ENCODE measurements around the gene MYH8. TPM values are rescaled to one million over a fixed set of nuclear protein-coding genes. Genes with fewer than 3 reads are reported as not detected.

MYH8 gene
- total RNA-seq, 1 experiment from 2014 or later = not detected

DNA sequence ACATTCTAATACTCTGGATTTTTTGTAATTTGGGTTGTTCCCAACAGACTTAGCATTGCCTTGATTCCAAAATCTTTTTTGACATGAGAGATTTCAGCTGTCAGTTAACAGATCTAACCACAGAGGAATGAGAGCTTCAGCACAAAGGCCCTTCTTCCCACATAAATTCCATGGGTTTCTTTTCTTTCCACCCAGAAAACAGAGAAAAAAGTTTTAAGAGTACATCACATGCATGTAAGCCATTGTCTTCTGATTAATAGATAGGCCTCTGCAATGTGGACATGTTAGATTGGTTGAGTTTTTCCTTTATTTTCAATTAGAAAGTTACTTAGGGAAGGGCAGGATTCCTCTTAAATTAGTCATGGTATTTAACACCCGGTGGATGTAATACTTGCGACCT lies 939 bp downstream of the MYH8 start:
- peaks cover 5% of the 10 kb centered on the region for H3K9me3 Mint-ChIP-seq (ENCODE audit: low read depth, unreplicated experiment)
- DNase-seq = no peak
- H3K27me3 Mint-ChIP-seq (ENCODE audit: unreplicated experiment) = no peaks in the 10 kb centered on the region
- BruUV-seq (replicated peaks) = no TSS peak
- TF ChIP-seq, protein P1, sequence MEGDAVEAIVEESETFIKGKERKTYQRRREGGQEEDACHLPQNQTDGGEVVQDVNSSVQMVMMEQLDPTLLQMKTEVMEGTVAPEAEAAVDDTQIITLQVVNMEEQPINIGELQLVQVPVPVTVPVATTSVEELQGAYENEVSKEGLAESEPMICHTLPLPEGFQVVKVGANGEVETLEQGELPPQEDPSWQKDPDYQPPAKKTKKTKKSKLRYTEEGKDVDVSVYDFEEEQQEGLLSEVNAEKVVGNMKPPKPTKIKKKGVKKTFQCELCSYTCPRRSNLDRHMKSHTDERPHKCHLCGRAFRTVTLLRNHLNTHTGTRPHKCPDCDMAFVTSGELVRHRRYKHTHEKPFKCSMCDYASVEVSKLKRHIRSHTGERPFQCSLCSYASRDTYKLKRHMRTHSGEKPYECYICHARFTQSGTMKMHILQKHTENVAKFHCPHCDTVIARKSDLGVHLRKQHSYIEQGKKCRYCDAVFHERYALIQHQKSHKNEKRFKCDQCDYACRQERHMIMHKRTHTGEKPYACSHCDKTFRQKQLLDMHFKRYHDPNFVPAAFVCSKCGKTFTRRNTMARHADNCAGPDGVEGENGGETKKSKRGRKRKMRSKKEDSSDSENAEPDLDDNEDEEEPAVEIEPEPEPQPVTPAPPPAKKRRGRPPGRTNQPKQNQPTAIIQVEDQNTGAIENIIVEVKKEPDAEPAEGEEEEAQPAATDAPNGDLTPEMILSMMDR (IDR thresholded peaks at IDR 0.05; ENCODE audit: unreplicated experiment) = no peak
- CTCF ChIA-PET = no interaction called here
- no peaks in the 10 kb centered on the region for H3K4me1 Mint-ChIP-seq (ENCODE audit: low read depth, unreplicated experiment)
- H3K27ac Mint-ChIP-seq (ENCODE audit: unreplicated experiment) = no peak overlapping the region
- no peak overlapping the region for H3K4me3 Mint-ChIP-seq (ENCODE audit: low read depth, unreplicated experiment)
- H3K36me3 Mint-ChIP-seq (ENCODE audit: insufficient read depth, unreplicated experiment) = no peaks in the 10 kb centered on the region
- intact Hi-C loops (cut with micrococcal nuclease; ENCODE audit: unreplicated experiment) = no loop called here

DNA sequence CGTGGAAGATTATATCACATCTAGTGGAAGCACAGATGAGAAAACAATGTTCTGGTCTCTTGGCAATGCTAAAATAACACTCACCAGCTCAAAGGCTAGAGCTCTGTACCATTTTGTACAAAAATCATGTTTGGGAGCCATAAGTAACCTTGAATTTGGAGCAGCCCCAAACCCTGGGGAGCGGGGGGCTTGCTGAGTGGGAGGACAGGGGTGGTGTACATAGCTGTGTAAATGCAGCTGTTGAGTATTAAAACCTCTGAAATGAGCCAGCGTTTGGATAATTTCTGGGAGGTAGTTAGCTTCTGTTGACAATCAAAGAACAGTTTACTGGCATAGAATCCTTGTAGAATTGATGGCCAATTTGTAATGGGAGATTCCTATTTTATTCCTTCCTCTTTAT lies 4.3 kb downstream of the MYH8 start:
- Mint-ChIP-seq H3K27ac (ENCODE audit: unreplicated experiment) (no peak overlapping the region), H3K4me3 (ENCODE audit: low read depth, unreplicated experiment) (no peak overlapping the region), H3K4me1 (ENCODE audit: low read depth, unreplicated experiment) (no peaks in the 10 kb centered on the region), H3K9me3 (ENCODE audit: low read depth, unreplicated experiment) (peaks cover 13% of the 10 kb centered on the region), H3K27me3 (ENCODE audit: unreplicated experiment) (no peaks in the 10 kb centered on the region), H3K36me3 (ENCODE audit: insufficient read depth, unreplicated experiment) (no peaks in the 10 kb centered on the region)
- CTCF ChIA-PET = no interaction called here
- intact Hi-C loops (cut with micrococcal nuclease; ENCODE audit: unreplicated experiment) = no loop called here
- DNase-seq = no peak
- TF ChIP-seq, protein P1 (IDR thresholded peaks at IDR 0.05; ENCODE audit: unreplicated experiment) = no peak
- no TSS peak for BruUV-seq (replicated peaks)

DNA sequence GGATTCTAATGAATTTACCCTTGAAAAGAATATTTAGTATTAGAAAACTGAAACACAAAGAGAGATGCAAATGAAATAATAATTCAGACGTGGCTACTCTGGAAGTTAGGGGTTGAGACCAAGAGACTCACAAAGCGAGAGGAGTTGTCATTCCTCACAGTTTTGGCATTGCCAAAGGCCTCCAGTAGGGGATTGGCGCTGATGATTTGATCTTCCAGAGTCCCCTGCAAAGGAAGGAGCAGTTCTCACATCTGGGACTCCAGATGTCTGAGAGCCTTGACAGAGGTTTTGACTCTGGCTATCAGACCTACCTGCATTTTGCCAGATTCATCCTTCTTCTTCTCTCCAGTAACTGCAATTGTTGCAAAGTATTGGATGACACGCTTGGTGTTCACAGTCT lies 6.6 kb downstream of the MYH8 start:
- no TSS peak for BruUV-seq (replicated peaks)
- TF ChIP-seq, protein P1 (IDR thresholded peaks at IDR 0.05; ENCODE audit: unreplicated experiment) = no peak
- no peak overlapping the region for H3K4me3 Mint-ChIP-seq (ENCODE audit: low read depth, unreplicated experiment)
- intact Hi-C loops (cut with micrococcal nuclease; ENCODE audit: unreplicated experiment) = no loop called here
- no peaks in the 10 kb centered on the region for H3K27me3 Mint-ChIP-seq (ENCODE audit: unreplicated experiment)
- CTCF ChIA-PET = no interaction called here
- peaks cover 13% of the 10 kb centered on the region for H3K9me3 Mint-ChIP-seq (ENCODE audit: low read depth, unreplicated experiment)
- no peaks in the 10 kb centered on the region for H3K36me3 Mint-ChIP-seq (ENCODE audit: insufficient read depth, unreplicated experiment)
- no peak for DNase-seq
- H3K4me1 Mint-ChIP-seq (ENCODE audit: low read depth, unreplicated experiment) = no peaks in the 10 kb centered on the region
- H3K27ac Mint-ChIP-seq (ENCODE audit: unreplicated experiment) = no peak overlapping the region

DNA sequence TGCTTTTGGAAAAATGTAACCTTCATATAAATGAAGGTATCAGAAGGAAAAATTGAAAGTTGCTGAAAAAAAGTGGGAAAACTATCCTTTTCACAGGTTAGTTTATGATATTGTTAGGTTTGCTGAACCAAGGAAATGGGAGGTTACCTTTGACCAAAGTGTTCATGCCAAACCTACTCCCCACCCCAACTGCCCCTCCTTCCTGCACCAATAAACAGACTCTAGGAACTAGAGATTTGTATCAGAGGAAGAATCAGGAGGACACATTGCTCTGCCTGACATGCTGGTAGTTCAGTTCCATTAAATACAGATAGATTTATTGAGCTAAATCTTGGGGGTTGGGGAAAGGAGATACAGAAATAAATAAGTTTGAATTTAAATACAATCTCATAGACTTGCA lies 18.2 kb downstream of the MYH8 start:
- TF ChIP-seq, protein P1 (IDR thresholded peaks at IDR 0.05; ENCODE audit: unreplicated experiment) = no peak
- no peak overlapping the region for H3K4me3 Mint-ChIP-seq (ENCODE audit: low read depth, unreplicated experiment)
- intact Hi-C loops (cut with micrococcal nuclease; ENCODE audit: unreplicated experiment) = no loop called here
- CTCF ChIA-PET = no interaction called here
- no peak for DNase-seq
- no peaks in the 10 kb centered on the region for H3K4me1 Mint-ChIP-seq (ENCODE audit: low read depth, unreplicated experiment)
- H3K36me3 Mint-ChIP-seq (ENCODE audit: insufficient read depth, unreplicated experiment) = no peaks in the 10 kb centered on the region
- H3K27me3 Mint-ChIP-seq (ENCODE audit: unreplicated experiment) = no peaks in the 10 kb centered on the region
- no peak overlapping the region for H3K27ac Mint-ChIP-seq (ENCODE audit: unreplicated experiment)
- peaks cover 13% of the 10 kb centered on the region for H3K9me3 Mint-ChIP-seq (ENCODE audit: low read depth, unreplicated experiment)
- no TSS peak for BruUV-seq (replicated peaks)

DNA sequence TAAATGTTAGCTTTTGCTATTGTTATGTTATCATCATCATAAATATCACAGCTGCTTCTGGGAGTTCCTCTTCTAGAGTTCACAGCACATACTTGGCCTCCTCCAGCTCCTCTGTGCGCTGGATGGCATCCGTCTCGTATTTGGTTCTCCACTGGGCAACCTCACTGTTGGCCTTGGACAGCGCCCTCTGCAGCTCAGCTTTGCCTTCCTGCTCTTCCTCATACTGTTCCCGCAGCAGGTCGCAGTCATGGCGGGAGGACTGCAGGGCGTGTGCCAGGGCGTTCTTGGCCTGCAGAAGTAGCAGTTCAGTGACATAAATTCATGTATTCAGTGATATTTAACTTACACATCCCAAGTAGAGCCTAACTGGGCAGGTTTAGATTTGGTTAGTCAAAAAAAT lies 23.4 kb downstream of the MYH8 start:
- CTCF ChIA-PET = no interaction called here
- Mint-ChIP-seq H3K4me3 (ENCODE audit: low read depth, unreplicated experiment) (no peak overlapping the region), H3K27ac (ENCODE audit: unreplicated experiment) (no peak overlapping the region), H3K36me3 (ENCODE audit: insufficient read depth, unreplicated experiment) (no peaks in the 10 kb centered on the region), H3K4me1 (ENCODE audit: low read depth, unreplicated experiment) (no peaks in the 10 kb centered on the region), H3K27me3 (ENCODE audit: unreplicated experiment) (no peaks in the 10 kb centered on the region), H3K9me3 (ENCODE audit: low read depth, unreplicated experiment) (peaks cover 9% of the 10 kb centered on the region)
- TF ChIP-seq, protein P1 (IDR thresholded peaks at IDR 0.05; ENCODE audit: unreplicated experiment) = no peak
- intact Hi-C loops (cut with micrococcal nuclease; ENCODE audit: unreplicated experiment) = no loop called here
- DNase-seq = no peak
- BruUV-seq (replicated peaks) = no TSS peak
